Osteoblast (primary cell): Measurements from ENCODE around the gene PDZRN3. TPM values are rescaled to one million over a fixed set of nuclear protein-coding genes. Genes with fewer than 3 reads are reported as not detected.

ENCODE experiments used
- DNase-seq: peaks from one replicate; pipeline ENCODE4 v3.0.0; 2011; ENCODE audit warnings: low spot score, mixed read lengths; ENCODE audit not compliant: insufficient read length; ENCODE audit errors: missing footprints
- H2AFZ ChIP-seq: 2 replicates; pipeline ENCODE4 v1.6.0; 2011; ENCODE audit warnings: mild to moderate bottlenecking, low read length
- H3K27ac ChIP-seq: 2 replicates; pipeline ENCODE4 v1.5.1; 2011; ENCODE audit warnings: mild to moderate bottlenecking, low read depth, low read length, moderate library complexity
- H3K27me3 ChIP-seq: 2 replicates; pipeline ENCODE4 v1.6.0; 2012; ENCODE audit warnings: mild to moderate bottlenecking, control low read depth, inconsistent platforms, low read length, moderate library complexity; ENCODE audit not compliant: insufficient read depth
- H3K36me3 ChIP-seq: 2 replicates; pipeline ENCODE4 v1.5.1; 2011; ENCODE audit warnings: mild to moderate bottlenecking, low read length, control low read depth, moderate library complexity; ENCODE audit not compliant: insufficient read depth
- H3K4me1 ChIP-seq: 2 replicates; pipeline ENCODE4 v1.5.1; 2011; ENCODE audit warnings: mild to moderate bottlenecking, low read length, control low read depth, moderate library complexity; ENCODE audit not compliant: insufficient read depth
- H3K4me2 ChIP-seq: 2 replicates; pipeline ENCODE4 v1.6.0; 2011; ENCODE audit warnings: mild to moderate bottlenecking, low read length; ENCODE audit not compliant: insufficient read depth
- H3K4me3 ChIP-seq: fragments of 200-600 bp; sonication (generic); 3 replicates; pipeline ENCODE4 v1.5.1; 2012; ENCODE audit warnings: mild to moderate bottlenecking, low read length, inconsistent platforms; ENCODE audit not compliant: insufficient read depth
- H3K79me2 ChIP-seq: 2 replicates; pipeline ENCODE4 v1.6.0; 2012; ENCODE audit warnings: mild to moderate bottlenecking, low read length, control low read depth, inconsistent platforms; ENCODE audit not compliant: insufficient read depth
- H3K9me3 ChIP-seq: 2 replicates; pipeline ENCODE4 v1.5.1; 2011; ENCODE audit warnings: low read depth, low read length, control low read depth
- H4K20me1 ChIP-seq: 2 replicates; pipeline ENCODE4 v1.6.0; 2012; ENCODE audit warnings: mild to moderate bottlenecking, low read length, control low read depth; ENCODE audit not compliant: insufficient read depth
- total RNA-seq: library from RNA; depleted of rRNA; stranded (reverse); fragments of >200 nt; gene quantifications from 2 replicates; pipeline ENCODE4 v1.2.3, GENCODE V29; 2012
- TF ChIP-seq, protein P1 (sequence below): IDR thresholded peaks from 2 replicates; pipeline ENCODE4 v1.5.1; 2011; ENCODE audit warnings: mild to moderate bottlenecking, low read depth, low read length, moderate library complexity; ENCODE audit errors: extremely low read depth

PDZRN3 gene
- total RNA-seq, 1 donor: 26.4 TPM

DNA sequence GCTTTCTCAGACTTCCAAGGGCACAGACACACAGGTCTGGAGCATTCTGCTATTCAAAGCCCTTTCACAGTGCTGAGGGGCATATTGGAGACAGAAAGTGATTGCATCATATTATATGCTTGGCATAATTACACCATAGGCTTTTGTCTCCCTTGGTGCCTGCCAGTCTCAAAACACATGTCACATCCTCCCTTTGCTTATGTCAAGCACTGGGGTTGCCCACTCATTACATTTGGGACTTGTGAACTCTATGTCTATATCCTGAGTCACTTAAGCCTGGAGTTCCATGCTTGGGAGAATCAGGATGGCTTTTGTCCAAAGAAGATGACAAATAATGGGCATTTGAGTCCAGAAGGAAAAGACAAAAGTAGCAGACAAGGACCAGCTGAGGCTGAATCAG lies 12.3 kb upstream of the PDZRN3 start:
- TF ChIP-seq, protein P1, sequence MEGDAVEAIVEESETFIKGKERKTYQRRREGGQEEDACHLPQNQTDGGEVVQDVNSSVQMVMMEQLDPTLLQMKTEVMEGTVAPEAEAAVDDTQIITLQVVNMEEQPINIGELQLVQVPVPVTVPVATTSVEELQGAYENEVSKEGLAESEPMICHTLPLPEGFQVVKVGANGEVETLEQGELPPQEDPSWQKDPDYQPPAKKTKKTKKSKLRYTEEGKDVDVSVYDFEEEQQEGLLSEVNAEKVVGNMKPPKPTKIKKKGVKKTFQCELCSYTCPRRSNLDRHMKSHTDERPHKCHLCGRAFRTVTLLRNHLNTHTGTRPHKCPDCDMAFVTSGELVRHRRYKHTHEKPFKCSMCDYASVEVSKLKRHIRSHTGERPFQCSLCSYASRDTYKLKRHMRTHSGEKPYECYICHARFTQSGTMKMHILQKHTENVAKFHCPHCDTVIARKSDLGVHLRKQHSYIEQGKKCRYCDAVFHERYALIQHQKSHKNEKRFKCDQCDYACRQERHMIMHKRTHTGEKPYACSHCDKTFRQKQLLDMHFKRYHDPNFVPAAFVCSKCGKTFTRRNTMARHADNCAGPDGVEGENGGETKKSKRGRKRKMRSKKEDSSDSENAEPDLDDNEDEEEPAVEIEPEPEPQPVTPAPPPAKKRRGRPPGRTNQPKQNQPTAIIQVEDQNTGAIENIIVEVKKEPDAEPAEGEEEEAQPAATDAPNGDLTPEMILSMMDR: no peak
- H3K27me3 ChIP-seq: no peaks in the 10 kb centered on the region
- no peaks in the 10 kb centered on the region for H3K79me2 ChIP-seq
- no peaks in the 10 kb centered on the region for H3K36me3 ChIP-seq
- no peaks in the 10 kb centered on the region for H3K9me3 ChIP-seq
- peak overlapping the region; percentile 65 for H3K27ac ChIP-seq
- DNase-seq: no peak
- H2AFZ ChIP-seq: peak overlapping the region; percentile 26
- H4K20me1 ChIP-seq: no peaks in the 10 kb centered on the region
- peaks cover 18% of the 10 kb centered on the region for H3K4me1 ChIP-seq
- no peak overlapping the region for H3K4me3 ChIP-seq
- peak overlapping the region; percentile 15 for H3K4me2 ChIP-seq

DNA sequence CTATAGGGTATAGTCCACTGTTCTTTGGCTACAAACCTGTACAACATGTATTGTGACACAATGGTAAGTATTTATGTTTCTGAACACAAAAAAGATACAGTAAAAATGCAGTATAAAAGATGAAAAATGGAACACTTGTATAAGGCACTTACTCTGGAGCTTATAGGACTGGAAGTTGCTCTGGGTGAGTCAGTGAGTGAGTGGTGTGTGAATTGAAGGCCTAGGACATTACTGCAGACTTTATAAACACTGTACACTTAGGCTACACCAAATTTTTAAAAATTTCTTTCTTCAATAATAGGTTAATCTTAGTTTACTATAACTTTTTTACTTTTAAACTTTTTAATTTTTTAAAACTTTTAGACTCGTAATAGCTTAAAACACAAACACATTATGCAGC lies 10.5 kb upstream of the PDZRN3 start:
- Histone ChIP-seq H3K27ac (no peak overlapping the region), H3K79me2 (no peaks in the 10 kb centered on the region), H2AFZ (no peak overlapping the region), H3K9me3 (no peaks in the 10 kb centered on the region), H3K4me1 (peaks cover 18% of the 10 kb centered on the region), H4K20me1 (no peaks in the 10 kb centered on the region), H3K36me3 (no peaks in the 10 kb centered on the region), H3K4me3 (no peak overlapping the region), H3K4me2 (no peak overlapping the region), H3K27me3 (no peaks in the 10 kb centered on the region)
- TF ChIP-seq, protein P1: no peak
- no peak for DNase-seq

DNA sequence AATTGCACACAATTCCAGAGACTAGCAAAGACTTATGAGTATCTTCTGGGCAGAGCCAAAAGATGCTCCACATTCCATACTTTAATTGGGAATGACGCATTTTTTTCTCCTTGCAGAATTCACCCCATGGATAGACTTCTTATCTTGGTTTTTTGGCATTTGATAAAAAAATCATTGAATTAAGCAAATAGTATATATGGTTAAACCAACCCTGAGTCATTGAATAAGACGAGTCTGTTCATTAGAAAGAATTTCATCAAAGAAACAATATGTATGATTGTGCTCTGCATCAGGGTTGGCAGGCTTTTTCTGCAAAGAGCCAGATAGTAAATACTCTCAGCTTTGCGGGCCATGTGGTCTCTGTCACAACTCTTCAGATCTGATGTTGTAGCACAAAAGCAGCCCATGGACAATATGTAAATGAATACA lies 9.2 kb upstream of the PDZRN3 start:
- DNase-seq: no peak
- H3K4me2 ChIP-seq: no peak overlapping the region
- TF ChIP-seq, protein P1: no peak

DNA sequence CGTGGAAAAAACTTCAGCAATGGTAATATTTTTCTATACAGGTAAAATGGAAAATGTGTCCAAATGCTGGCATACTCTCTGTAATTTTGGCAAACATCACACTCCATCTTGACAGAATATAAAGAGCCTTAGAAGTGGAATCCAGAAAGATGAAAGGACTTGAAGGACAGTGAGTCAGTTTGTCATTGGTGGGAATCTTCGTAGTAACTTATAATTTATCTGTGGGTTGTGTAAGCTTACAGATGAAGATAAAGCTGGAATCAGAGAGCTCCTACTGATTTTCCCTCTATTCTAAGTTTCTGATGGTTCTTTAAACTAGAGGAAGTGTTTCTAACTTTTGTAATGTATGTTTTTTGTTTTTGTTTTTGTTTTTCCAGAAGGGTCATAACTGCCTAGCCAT lies 8.7 kb upstream of the PDZRN3 start:
- H3K79me2 ChIP-seq: no peaks in the 10 kb centered on the region
- no peaks in the 10 kb centered on the region for H3K9me3 ChIP-seq
- H3K27ac ChIP-seq: no peak overlapping the region
- H2AFZ ChIP-seq: no peak overlapping the region
- no peaks in the 10 kb centered on the region for H4K20me1 ChIP-seq
- H3K4me3 ChIP-seq: no peak overlapping the region
- no peaks in the 10 kb centered on the region for H3K27me3 ChIP-seq
- no peak overlapping the region for H3K4me2 ChIP-seq
- H3K4me1 ChIP-seq: peaks cover 18% of the 10 kb centered on the region
- no peaks in the 10 kb centered on the region for H3K36me3 ChIP-seq
- DNase-seq: no peak
- TF ChIP-seq, protein P1: no peak

More for the DNA sequence above, 9.2 kb upstream of the PDZRN3 start:
- Histone ChIP-seq H3K36me3 (no peaks in the 10 kb centered on the region), H3K79me2 (no peaks in the 10 kb centered on the region), H3K4me1 (peaks cover 18% of the 10 kb centered on the region), H3K27ac (no peak overlapping the region), H3K9me3 (no peaks in the 10 kb centered on the region), H3K4me3 (no peak overlapping the region), H3K27me3 (no peaks in the 10 kb centered on the region), H2AFZ (no peak overlapping the region), H4K20me1 (no peaks in the 10 kb centered on the region)
